T-helper 2 cell treated with Interferon-gamma antibody and Interleukin-4, amounts not matched to agents 5 μg/mL and 100 μg/mL, for 36 hours (primary cell): ENCODE measurements around the gene NAA10.

Experiments used
- DNase-seq: peaks from one replicate; pipeline ENCODE4 v3.0.0; 2021; ENCODE audit warnings: low spot score
- H3K27ac Mint-ChIP-seq: one replicate; pipeline ENCODE4 v1.8.0; 2021; ENCODE audit warnings: mild to moderate bottlenecking, mixed read lengths
- H3K27me3 Mint-ChIP-seq: one replicate; pipeline ENCODE4 v1.8.0; 2021; ENCODE audit warnings: low read depth, mixed read lengths
- H3K36me3 Mint-ChIP-seq: one replicate; pipeline ENCODE4 v1.8.0; 2021; ENCODE audit warnings: low read depth, mixed read lengths
- H3K4me1 Mint-ChIP-seq: one replicate; pipeline ENCODE4 v1.8.0; 2021; ENCODE audit warnings: low read depth, mixed read lengths
- H3K4me3 Mint-ChIP-seq: one replicate; pipeline ENCODE4 v1.8.0; 2022; ENCODE audit warnings: mild to moderate bottlenecking, moderate library complexity, mixed read lengths
- H3K9me3 Mint-ChIP-seq: one replicate; pipeline ENCODE4 v1.8.0; 2021; ENCODE audit warnings: mixed read lengths

NAA10 gene

GRCh38 chrX:153909980-153910360, 24.9 kb downstream of the NAA10 start:
- DNase-seq = no peak
- H3K9me3 Mint-ChIP-seq = no peaks in the 10 kb centered on the region
- H3K4me1 Mint-ChIP-seq = peaks cover 4% of the 10 kb centered on the region
- H3K36me3 Mint-ChIP-seq = peaks cover 15% of the 10 kb centered on the region
- no peak overlapping the region for H3K27ac Mint-ChIP-seq
- no peak overlapping the region for H3K4me3 Mint-ChIP-seq
- H3K27me3 Mint-ChIP-seq = no peaks in the 10 kb centered on the region

GRCh38 chrX:153909024-153909979, 25.5 kb downstream of the NAA10 start:
- Mint-ChIP-seq H3K36me3 (peaks cover 15% of the 10 kb centered on the region), H3K9me3 (no peaks in the 10 kb centered on the region), H3K4me3 (no peak overlapping the region), H3K27me3 (no peaks in the 10 kb centered on the region), H3K27ac (no peak overlapping the region), H3K4me1 (peaks cover 4% of the 10 kb centered on the region)
- DNase-seq = no peak

GRCh38 chrX:153908219-153908860, 26.5 kb downstream of the NAA10 start:
- Mint-ChIP-seq H3K4me1 (peaks cover 10% of the 10 kb centered on the region), H3K9me3 (no peaks in the 10 kb centered on the region), H3K36me3 (peaks cover 11% of the 10 kb centered on the region), H3K27me3 (no peaks in the 10 kb centered on the region), H3K4me3 (no peak overlapping the region), H3K27ac (no peak overlapping the region)
- no peak for DNase-seq

- Mint-ChIP-seq H3K4me1 (peaks cover 13% of the 10 kb centered on the region), H3K27ac (no peak overlapping the region), H3K4me3 (no peak overlapping the region), H3K9me3 (no peaks in the 10 kb centered on the region), H3K27me3 (no peaks in the 10 kb centered on the region), H3K36me3 (peaks cover 11% of the 10 kb centered on the region)
- DNase-seq = no peak
These were observed 27.4 kb downstream of the NAA10 start for GRCh38 chrX:153907456-153907855.

GRCh38 chrX:153906126-153906917, 28.5 kb downstream of the NAA10 start:
- H3K27me3 Mint-ChIP-seq = no peaks in the 10 kb centered on the region
- H3K4me1 Mint-ChIP-seq = peaks cover 17% of the 10 kb centered on the region
- no peak overlapping the region for H3K4me3 Mint-ChIP-seq
- no peaks in the 10 kb centered on the region for H3K9me3 Mint-ChIP-seq
- H3K27ac Mint-ChIP-seq = peak overlapping the region; percentile 20
- H3K36me3 Mint-ChIP-seq = peaks cover 5% of the 10 kb centered on the region
- DNase-seq = no peak

GRCh38 chrX:153905481-153906095, 29.2 kb downstream of the NAA10 start:
- Mint-ChIP-seq H3K27me3 (no peaks in the 10 kb centered on the region), H3K4me3 (no peak overlapping the region), H3K36me3 (peaks cover 5% of the 10 kb centered on the region), H3K27ac (no peak overlapping the region), H3K4me1 (peaks cover 23% of the 10 kb centered on the region), H3K9me3 (no peaks in the 10 kb centered on the region)
- no peak for DNase-seq

GRCh38 chrX:153903991-153904957, 30.6 kb downstream of the NAA10 start, which contains the start of gene AVPR2:
Gene AVPR2 (plus strand): TSS chrX:153904673. CDS start chrX:153905146, 473 bp downstream.
- Mint-ChIP-seq H3K27ac (peak within 1 kb of the TSS; percentile 74), H3K36me3 (peaks cover 3% of the 10 kb centered on the region), H3K4me1 (peaks cover 24% of the 10 kb centered on the region), H3K4me3 (peak within 1 kb of the TSS; percentile 24), H3K9me3 (no peaks in the 10 kb centered on the region), H3K27me3 (no peaks in the 10 kb centered on the region)
- DNase-seq = no peak

GRCh38 chrX:153903238-153903980, 31.4 kb downstream of the NAA10 start:
- Mint-ChIP-seq H3K27ac (peak overlapping the region; percentile 73), H3K4me3 (no peak overlapping the region)

GRCh38 chrX:153902385-153902784, 32.5 kb downstream of the NAA10 start:
- Mint-ChIP-seq H3K9me3 (no peaks in the 10 kb centered on the region), H3K27me3 (peaks cover 6% of the 10 kb centered on the region), H3K4me1 (peaks cover 24% of the 10 kb centered on the region), H3K4me3 (no peak overlapping the region), H3K27ac (no peak overlapping the region), H3K36me3 (no peaks in the 10 kb centered on the region)
- no peak for DNase-seq

More at GRCh38 chrX:153903238-153903980, 31.4 kb downstream of the NAA10 start:
- Mint-ChIP-seq H3K9me3 (no peaks in the 10 kb centered on the region), H3K27me3 (peaks cover 1% of the 10 kb centered on the region), H3K36me3 (peaks cover 3% of the 10 kb centered on the region), H3K4me1 (peaks cover 24% of the 10 kb centered on the region)
- DNase-seq = no peak

- Mint-ChIP-seq H3K36me3 (no peaks in the 10 kb centered on the region), H3K4me3 (peak overlapping the region; percentile 48), H3K27me3 (peaks cover 6% of the 10 kb centered on the region), H3K4me1 (peaks cover 24% of the 10 kb centered on the region), H3K9me3 (no peaks in the 10 kb centered on the region), H3K27ac (peak overlapping the region; percentile 73)
- DNase-seq = no peak
These were observed 33.1 kb downstream of the NAA10 start for GRCh38 chrX:153901753-153902140.

- H3K27me3 Mint-ChIP-seq = peaks cover 6% of the 10 kb centered on the region
- H3K4me3 Mint-ChIP-seq = peak overlapping the region; percentile 71
- DNase-seq = peak; percentile 61
- H3K36me3 Mint-ChIP-seq = no peaks in the 10 kb centered on the region
- H3K4me1 Mint-ChIP-seq = peaks cover 24% of the 10 kb centered on the region
- no peaks in the 10 kb centered on the region for H3K9me3 Mint-ChIP-seq
- H3K27ac Mint-ChIP-seq = peak overlapping the region; percentile 73
These were observed 33.7 kb downstream of the NAA10 start for GRCh38 chrX:153900831-153901752.
